ENCODE results near the gene NUAK1. TPM values are rescaled to one million over a fixed set of nuclear protein-coding genes. Genes with fewer than 3 reads are reported as not detected.
A peak's percentile ranks its signal among the peaks of the same experiment; 100 is the strongest.

NUAK1 gene
- total RNA-seq, 4 donors from 2014 or later = 7.1 to 19.8 (median 10.7) TPM

DNA sequence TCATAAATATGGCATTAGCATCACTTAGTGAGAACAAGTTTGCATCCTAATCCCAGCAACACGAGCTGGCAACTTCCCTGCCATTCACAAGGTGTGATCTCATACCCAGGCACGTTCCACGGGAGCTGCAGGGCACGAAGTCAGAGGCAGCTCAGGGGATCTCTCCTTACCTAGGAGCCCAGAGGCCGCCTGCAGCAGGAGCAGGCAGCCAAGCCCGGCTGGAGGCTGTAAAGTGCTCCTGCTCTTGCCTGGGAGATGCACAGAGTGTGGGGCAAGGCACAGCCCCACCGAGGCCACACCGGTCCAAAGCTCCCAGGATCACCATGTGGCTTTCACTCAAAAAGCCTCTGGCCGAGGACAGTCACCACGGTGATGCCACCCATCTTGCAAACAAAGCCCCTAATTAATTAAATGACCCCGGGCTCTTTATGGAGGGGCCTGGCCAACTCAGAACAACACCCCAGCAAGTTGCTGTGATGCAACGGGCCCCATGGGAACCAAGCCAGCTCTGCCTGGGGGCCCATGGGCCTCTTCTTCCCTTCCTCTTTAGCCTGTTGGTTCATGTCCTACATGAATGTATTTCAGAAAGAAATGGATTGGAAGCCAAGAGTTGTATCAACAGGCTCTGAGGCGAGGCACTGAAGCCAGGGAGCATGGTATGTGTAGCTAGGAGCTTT lies 26.5 kb downstream of the NUAK1 start:
- TF ChIP-seq, protein P1, sequence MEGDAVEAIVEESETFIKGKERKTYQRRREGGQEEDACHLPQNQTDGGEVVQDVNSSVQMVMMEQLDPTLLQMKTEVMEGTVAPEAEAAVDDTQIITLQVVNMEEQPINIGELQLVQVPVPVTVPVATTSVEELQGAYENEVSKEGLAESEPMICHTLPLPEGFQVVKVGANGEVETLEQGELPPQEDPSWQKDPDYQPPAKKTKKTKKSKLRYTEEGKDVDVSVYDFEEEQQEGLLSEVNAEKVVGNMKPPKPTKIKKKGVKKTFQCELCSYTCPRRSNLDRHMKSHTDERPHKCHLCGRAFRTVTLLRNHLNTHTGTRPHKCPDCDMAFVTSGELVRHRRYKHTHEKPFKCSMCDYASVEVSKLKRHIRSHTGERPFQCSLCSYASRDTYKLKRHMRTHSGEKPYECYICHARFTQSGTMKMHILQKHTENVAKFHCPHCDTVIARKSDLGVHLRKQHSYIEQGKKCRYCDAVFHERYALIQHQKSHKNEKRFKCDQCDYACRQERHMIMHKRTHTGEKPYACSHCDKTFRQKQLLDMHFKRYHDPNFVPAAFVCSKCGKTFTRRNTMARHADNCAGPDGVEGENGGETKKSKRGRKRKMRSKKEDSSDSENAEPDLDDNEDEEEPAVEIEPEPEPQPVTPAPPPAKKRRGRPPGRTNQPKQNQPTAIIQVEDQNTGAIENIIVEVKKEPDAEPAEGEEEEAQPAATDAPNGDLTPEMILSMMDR (IDR thresholded peaks at IDR 0.05) = no peak
- TF ChIP-seq POLR2AphosphoS5 (IDR thresholded peaks at IDR 0.05) (no peak), EP300 (IDR thresholded peaks at IDR 0.05) (no peak), POLR2A (IDR thresholded peaks at IDR 0.05; ENCODE audit: low read depth) (no peak)

DNA sequence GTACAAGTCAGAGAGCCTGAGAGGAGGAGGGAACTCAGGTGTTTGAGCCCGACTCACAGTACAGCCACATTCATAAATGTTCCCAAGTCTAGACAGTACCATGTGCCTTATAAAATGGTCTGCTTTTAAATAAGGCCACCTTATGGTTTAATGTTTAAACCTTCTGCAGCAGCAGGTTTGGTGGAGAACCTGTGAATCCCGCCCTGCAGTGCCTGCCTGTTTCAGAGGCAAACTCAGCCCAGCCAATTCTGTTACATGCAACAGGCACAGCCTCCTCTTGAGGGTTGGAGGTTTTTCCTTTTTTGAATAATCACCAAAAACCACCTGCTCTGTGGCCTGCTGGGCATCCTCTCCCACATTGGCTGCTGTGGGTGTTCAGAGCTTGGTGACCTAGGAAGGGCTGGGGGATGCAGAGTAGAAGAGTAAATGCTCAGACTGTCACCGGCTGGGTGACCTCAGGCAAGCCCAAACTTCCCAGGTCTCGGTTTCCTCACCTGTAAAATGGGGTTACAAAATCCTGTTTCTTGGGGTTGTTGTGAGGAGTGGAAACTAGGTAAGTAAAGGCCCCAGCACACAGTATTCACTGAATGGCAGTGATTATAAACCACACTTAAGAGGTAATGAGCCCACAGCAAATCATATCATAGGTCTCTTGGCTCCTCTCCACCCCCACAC lies 28.0 kb downstream of the NUAK1 start:
- DNase-seq (ENCODE audit: extremely low spot score) = no peak
- intact Hi-C loops (cut with DNase I) = no loop called here
- Histone ChIP-seq H3K36me3 (peaks cover 0 to 2% (median 0%) of the 10 kb centered on the region in 4 donors), H3K4me3 (no peak overlapping the region), H3K4me1 (peaks cover 64 to 93% (median 80%) of the 10 kb centered on the region in 4 donors), H3K9me3 (no peaks in the 10 kb centered on the region), H3K27me3 (no peaks in the 10 kb centered on the region), H3K27ac (replicated peaks in 1 of 4) (no peak overlapping the region)
- TF ChIP-seq POLR2AphosphoS5 (IDR thresholded peaks at IDR 0.05) (no peak), POLR2A (IDR thresholded peaks at IDR 0.05; ENCODE audit: low read depth) (no peak), EP300 (IDR thresholded peaks at IDR 0.05) (no peak)
- TF ChIP-seq, protein P1 (IDR thresholded peaks at IDR 0.05) = no peak
- WGBS = 95% methylated on average over 4 of the region's 4 CpGs

More for the DNA sequence above, 26.5 kb downstream of the NUAK1 start:
- Histone ChIP-seq H3K4me3 (no peak overlapping the region), H3K27ac (replicated peaks in 1 of 4) (peak overlapping the region; percentile 2 to 75 (median 42)), H3K9me3 (no peaks in the 10 kb centered on the region), H3K27me3 (no peaks in the 10 kb centered on the region), H3K36me3 (no peaks in the 10 kb centered on the region), H3K4me1 (peaks cover 55 to 92% (median 70%) of the 10 kb centered on the region in 4 donors)
- 79% methylated on average over 10 of the region's 13 CpGs for WGBS
- intact Hi-C loops (cut with DNase I) = no loop called here
- no peak for DNase-seq (ENCODE audit: extremely low spot score)

DNA sequence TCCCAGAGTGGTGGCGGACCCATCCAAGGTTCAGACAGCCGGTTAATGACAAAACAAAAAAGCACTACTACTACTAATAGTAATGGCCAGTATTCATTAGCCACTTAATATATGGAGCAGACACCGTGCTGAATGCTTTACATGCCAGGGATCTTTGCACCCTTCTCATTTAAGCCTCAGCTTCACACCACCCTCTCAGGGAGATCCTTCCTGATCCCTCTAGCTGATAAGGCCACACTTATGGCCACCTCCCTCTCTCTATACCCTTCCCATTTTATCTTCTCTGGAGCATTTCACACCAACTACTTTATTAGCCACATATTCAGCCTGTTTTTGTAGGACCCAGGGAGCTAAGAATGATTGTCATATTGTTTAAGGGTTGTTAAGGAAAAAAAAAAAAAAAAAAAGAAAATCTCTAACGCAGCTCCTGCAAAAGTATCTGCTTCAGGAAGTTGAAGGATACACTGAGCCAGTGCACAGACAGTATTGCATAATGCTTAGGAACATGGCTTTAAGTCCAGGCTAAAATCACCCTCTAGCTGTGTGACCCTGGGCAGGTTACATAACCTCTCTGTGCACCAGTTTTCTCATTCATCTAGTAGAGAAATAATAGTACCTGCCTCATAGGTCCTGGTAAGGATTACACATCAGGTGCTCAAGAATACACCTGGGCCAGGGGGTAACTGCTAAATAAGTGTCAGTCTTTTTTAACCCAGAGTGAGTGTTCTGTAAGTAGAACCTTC lies 29.4 kb downstream of the NUAK1 start:
- peaks cover 0 to 12% (median 0%) of the 10 kb centered on the region in 4 donors for H3K36me3 ChIP-seq
- no peak overlapping the region for H3K27ac ChIP-seq (replicated peaks in 1 of 4)
- no peaks in the 10 kb centered on the region for H3K27me3 ChIP-seq
- H3K4me3 ChIP-seq = no peak overlapping the region
- H3K9me3 ChIP-seq = no peaks in the 10 kb centered on the region
- peaks cover 53 to 79% (median 66%) of the 10 kb centered on the region in 4 donors for H3K4me1 ChIP-seq
- TF ChIP-seq, protein P1 (IDR thresholded peaks at IDR 0.05) = no peak
- TF ChIP-seq POLR2A (IDR thresholded peaks at IDR 0.05; ENCODE audit: low read depth) (no peak), EP300 (IDR thresholded peaks at IDR 0.05) (no peak), POLR2AphosphoS5 (IDR thresholded peaks at IDR 0.05) (no peak)
- 71% methylated on average over 4 of the region's 4 CpGs for WGBS
- intact Hi-C loops (cut with DNase I) = no loop called here
- DNase-seq (ENCODE audit: extremely low spot score) = no peak

DNA sequence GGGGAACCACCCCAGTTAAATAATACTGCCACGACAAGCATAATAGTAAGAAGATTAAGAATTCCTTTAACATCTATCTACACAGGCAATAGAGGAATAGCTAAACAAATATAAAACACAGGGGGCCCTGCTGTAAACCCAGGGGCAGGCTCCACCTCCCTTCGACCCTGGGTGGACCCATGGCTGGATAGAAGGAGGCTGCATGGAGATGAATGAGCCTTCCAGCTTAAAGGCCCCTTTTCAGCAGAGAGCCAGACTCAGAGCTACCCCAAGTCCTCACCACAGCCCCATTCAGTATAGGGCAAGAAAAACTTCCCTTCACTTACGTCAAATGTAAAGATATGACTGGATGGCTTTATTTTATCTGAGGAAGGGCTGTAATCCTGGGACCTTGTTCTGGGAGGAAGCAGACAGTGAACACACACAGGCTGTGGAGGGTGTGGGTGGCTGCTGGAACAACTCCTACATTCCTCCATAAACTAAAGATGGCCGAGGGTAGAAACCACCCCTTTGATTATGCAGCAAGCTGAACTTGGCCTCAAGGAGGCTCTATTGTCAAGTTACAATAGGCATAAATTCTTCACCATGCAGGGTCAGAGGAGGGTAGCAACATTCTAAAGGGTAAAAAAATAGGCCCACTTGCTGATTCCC lies 30.4 kb downstream of the NUAK1 start:
- peaks cover 43 to 68% (median 55%) of the 10 kb centered on the region in 4 donors for H3K4me1 ChIP-seq
- 87% methylated on average over 3 of the region's 4 CpGs for WGBS
- no peaks in the 10 kb centered on the region for H3K9me3 ChIP-seq
- H3K36me3 ChIP-seq = peaks cover 0 to 19% (median 0%) of the 10 kb centered on the region in 4 donors
- TF ChIP-seq POLR2A (IDR thresholded peaks at IDR 0.05; ENCODE audit: low read depth) = no peak
- no peak for TF ChIP-seq EP300 (IDR thresholded peaks at IDR 0.05)
- TF ChIP-seq, protein P1 (IDR thresholded peaks at IDR 0.05) = no peak
- TF ChIP-seq POLR2AphosphoS5 (IDR thresholded peaks at IDR 0.05) = no peak
- no peak for DNase-seq (ENCODE audit: extremely low spot score)
- H3K27me3 ChIP-seq = no peaks in the 10 kb centered on the region
- no peak overlapping the region for H3K4me3 ChIP-seq
- intact Hi-C loops (cut with DNase I) = no loop called here
- H3K27ac ChIP-seq (replicated peaks in 1 of 4) = peak overlapping the region in 1 of 4 donors; percentile 37
